Measurements from ENCODE around the gene DEAF1. TPM values are rescaled to one million over a fixed set of nuclear protein-coding genes. Genes with fewer than 3 reads are reported as not detected.

DEAF1 gene
- total and polyA plus RNA-seq, 2 of the 13 experiments (the other 11 are each of a cell fraction or from before 2014, with no cell fraction given): 22.3 to 29.6 TPM

GRCh38 chr11:729492-730074, 34.6 kb upstream of the DEAF1 start (continued):
- TF ChIP-seq CSRNP1 (CRISPR knock-in tag; IDR thresholded peaks at IDR 0.05): 0 out of 2 replicates have a peak, but pooled peaks have one; percentile 4
- TF ChIP-seq SNAPC5 (CRISPR knock-in tag; IDR thresholded peaks at IDR 0.05; ENCODE audit: borderline replicate concordance): no peak
- peak; percentile 55; the same call in 1 of the 2 replicates for TF ChIP-seq UBTF (CRISPR knock-in tag; IDR thresholded peaks at IDR 0.05)
- TF ChIP-seq GRHL1 (CRISPR knock-in tag; conservative IDR thresholded peaks at IDR 0.05): no peak
- TF ChIP-seq ZSCAN30 (CRISPR knock-in tag; IDR thresholded peaks at IDR 0.05): no peak
- no peak for TF ChIP-seq SP2 (CRISPR knock-in tag; IDR thresholded peaks at IDR 0.05)
- no peak for TF ChIP-seq PTBP1 (IDR thresholded peaks at IDR 0.05; ENCODE audit: low read depth, low read length, poor library complexity, severe bottlenecking)
- TF ChIP-seq HNRNPUL1 (IDR thresholded peaks at IDR 0.05; ENCODE audit: low read depth, low read length): no peak
- peak; percentile 11 for TF ChIP-seq YY1 (IDR thresholded peaks at IDR 0.05; ENCODE audit: insufficient read depth, insufficient replicate concordance, low read depth, low read length)
- no peak for TF ChIP-seq CSRNP2 (CRISPR knock-in tag; conservative IDR thresholded peaks at IDR 0.05; ENCODE audit: low read depth)
- TF ChIP-seq HNRNPLL (IDR thresholded peaks at IDR 0.05; ENCODE audit: low read depth, low read length, poor library complexity, severe bottlenecking): peak; percentile 41
- TF ChIP-seq SPEN (CRISPR knock-in tag; IDR thresholded peaks at IDR 0.05; ENCODE audit: low read depth): no peak
- TF ChIP-seq ZNF740 (CRISPR knock-in tag; IDR thresholded peaks at IDR 0.05): no peak
- TF ChIP-seq ZNF513 (CRISPR knock-in tag; conservative IDR thresholded peaks at IDR 0.05): no peak
- no peak for TF ChIP-seq TFDP2 (CRISPR knock-in tag; IDR thresholded peaks at IDR 0.05)
- no peak for TF ChIP-seq ZFP62 (CRISPR knock-in tag; IDR thresholded peaks at IDR 0.05)
- TF ChIP-seq CCDC6 (CRISPR knock-in tag; IDR thresholded peaks at IDR 0.05): peak; percentile 53; the same call in 1 of the 2 replicates
- no peak for TF ChIP-seq HDAC2 (CRISPR knock-in tag; IDR thresholded peaks at IDR 0.05)
